Measurements from ENCODE around the gene TREML2. TPM values are rescaled to one million over a fixed set of nuclear protein-coding genes. Genes with fewer than 3 reads are reported as not detected.

Gene TREML2
- polyA plus RNA-seq, 3 donors, result 0.13 to 0.89 (median 0.67) TPM

DNA sequence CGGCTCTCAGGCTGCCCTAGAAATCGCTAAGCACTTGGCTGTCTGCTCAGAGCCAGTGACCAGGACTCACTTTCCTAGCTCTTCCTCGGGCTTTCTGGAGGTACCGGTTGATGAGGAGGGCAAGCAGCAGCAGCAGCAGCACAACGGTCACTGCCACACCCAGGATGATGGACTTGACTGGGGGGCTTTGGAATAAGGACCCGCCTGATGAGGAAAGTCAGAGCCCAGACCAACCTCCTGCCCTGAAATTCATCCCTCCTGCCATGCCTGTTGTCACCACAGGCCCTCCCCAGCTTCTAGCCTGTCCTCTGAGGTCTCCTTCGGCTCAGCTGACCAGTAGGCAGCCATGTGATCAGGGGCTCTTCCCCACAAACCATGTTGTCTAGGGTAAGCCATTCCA lies 16.2 kb downstream of the TREML2 start:
- H3K27ac ChIP-seq (ENCODE audit: low read depth, low read length), result no peak overlapping the region
- WGBS, 3 donors, result 78 to 87% (median 81%) methylated on average over 7 of the region's 7 CpGs

GRCh38 chr6:41182069-41183034 lies 18.6 kb downstream of the TREML2 start:
- WGBS, 3 donors, result 59 to 73% (median 61%) methylated on average over 4 of the region's 4 CpGs
- no peak overlapping the region for H3K27ac ChIP-seq (ENCODE audit: low read depth, low read length)

GRCh38 chr6:41181566-41181965 lies 19.4 kb downstream of the TREML2 start:
- no peak overlapping the region for H3K27ac ChIP-seq (ENCODE audit: low read depth, low read length)
- WGBS, 3 donors, result 59 to 88% (median 79%) methylated on average over 1 of the region's 1 CpG

DNA sequence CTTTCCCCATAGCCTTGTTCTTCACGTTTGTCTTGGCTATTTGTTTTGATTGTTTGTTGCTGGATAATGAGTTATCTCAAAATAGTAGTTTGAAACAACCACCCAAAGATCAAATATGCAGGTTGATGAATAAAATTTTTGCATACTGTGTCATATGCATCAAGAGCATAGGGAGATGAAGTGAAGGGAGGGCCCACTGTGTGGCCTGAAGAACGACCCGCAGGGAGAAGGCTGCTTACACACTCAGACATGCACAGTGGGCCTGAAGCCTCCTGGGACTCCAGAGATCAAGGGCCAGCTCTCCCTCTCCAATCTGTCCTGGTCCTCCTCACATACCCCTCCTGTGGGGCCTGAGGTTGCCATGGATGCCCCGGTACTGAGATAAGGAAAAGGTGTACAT lies 21.8 kb downstream of the TREML2 start:
- WGBS, 3 donors, result 51 to 78% (median 73%) methylated on average over 4 of the region's 4 CpGs
- H3K27ac ChIP-seq (ENCODE audit: low read depth, low read length), result no peak overlapping the region

GRCh38 chr6:41177695-41178094 lies 23.3 kb downstream of the TREML2 start:
- 89 to 98% (median 92%) methylated on average over 2 of the region's 2 CpGs for WGBS, 3 donors
- no peak overlapping the region for H3K27ac ChIP-seq (ENCODE audit: low read depth, low read length)

DNA sequence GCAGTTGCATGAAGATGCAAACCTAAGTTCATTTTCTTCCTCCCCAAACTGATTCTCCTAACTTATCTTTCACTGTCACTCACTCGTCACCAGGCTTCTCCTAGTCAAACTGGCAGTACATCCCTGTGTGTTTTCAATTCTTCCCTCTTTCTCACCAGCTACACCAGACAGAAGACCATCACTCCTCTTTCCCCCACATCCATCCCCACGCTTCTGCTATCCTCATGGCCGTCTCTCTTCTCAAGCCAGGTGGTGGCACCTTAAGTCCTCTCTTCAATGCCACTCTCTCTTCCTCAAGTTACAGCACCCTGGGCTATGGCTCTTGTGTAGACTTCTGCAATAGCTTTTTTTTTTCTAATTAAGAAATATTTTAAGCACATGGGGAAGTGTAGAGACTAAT lies 23.7 kb downstream of the TREML2 start:
- 68 to 80% (median 74%) methylated on average over 3 of the region's 3 CpGs for WGBS, 3 donors

GRCh38 chr6:41176189-41176588 lies 24.8 kb downstream of the TREML2 start:
- no peak overlapping the region for H3K27ac ChIP-seq (ENCODE audit: low read depth, low read length)
- WGBS, 3 donors, result 74 to 95% (median 88%) methylated on average over 12 of the region's 12 CpGs

More for the DNA sequence above, 23.7 kb downstream of the TREML2 start:
- no peak overlapping the region for H3K27ac ChIP-seq (ENCODE audit: low read depth, low read length)

DNA sequence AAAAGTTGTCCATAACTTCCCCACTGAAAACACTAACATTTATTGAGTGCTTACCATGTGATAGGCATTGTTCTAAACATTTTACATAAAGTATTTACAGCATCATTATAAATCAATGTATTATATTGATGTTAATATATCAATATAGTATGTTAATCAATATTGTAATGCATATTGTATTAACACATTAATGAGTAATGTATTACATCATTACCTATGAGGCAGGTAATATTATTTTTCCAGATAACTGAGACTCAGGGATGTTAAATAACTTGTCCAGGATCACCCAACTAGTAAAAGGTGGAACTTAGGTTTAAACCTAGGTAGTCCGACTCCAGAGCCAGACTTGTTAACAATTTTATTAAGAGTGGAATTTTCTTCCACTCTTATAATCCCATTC lies 25.9 kb downstream of the TREML2 start:
- WGBS, 3 donors, result 77 to 97% (median 84%) methylated on average over 1 of the region's 1 CpG
- H3K27ac ChIP-seq (ENCODE audit: low read depth, low read length), result no peak overlapping the region

- no peak overlapping the region for H3K27ac ChIP-seq (ENCODE audit: low read depth, low read length)
- WGBS, 3 donors, result 60 to 80% (median 62%) methylated on average over 2 of the region's 2 CpGs
These were observed 26.3 kb downstream of the TREML2 start for GRCh38 chr6:41174610-41175009.

DNA sequence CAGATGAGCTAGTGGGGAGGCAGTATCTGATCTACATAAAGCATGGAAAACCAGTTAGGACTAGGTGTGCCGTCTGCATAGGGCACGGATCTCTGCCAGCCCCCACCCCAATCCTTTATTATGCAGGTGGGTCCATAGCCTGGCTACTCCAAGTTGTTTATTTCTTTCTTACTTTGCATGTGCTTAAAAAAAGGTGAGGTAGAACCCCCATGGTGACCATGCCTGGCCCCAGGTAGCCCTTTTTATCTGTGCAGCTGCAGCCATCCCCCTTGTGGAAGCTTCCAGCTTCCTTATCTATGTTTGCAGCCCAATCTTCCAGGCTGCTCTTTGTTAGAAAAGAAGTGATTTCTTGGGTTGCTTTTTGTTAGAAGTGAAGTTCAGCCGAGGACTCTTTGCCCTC lies 29.0 kb downstream of the TREML2 start:
- no peak overlapping the region for H3K27ac ChIP-seq (ENCODE audit: low read depth, low read length)
- WGBS, 3 donors, result 34 to 52% (median 45%) methylated on average over 3 of the region's 3 CpGs

GRCh38 chr6:41170547-41171160 lies 30.3 kb downstream of the TREML2 start:
- H3K27ac ChIP-seq (ENCODE audit: low read depth, low read length), result no peak overlapping the region
- WGBS, 3 donors, result 72 to 75% (median 74%) methylated on average over 4 of the region's 4 CpGs

- H3K27ac ChIP-seq (ENCODE audit: low read depth, low read length), result no peak overlapping the region
- 64 to 71% (median 71%) methylated on average over 5 of the region's 5 CpGs for WGBS, 3 donors
These were observed 33.6 kb downstream of the TREML2 start for GRCh38 chr6:41167173-41167963.

GRCh38 chr6:41164551-41165120 lies 36.3 kb downstream of the TREML2 start:
- H3K27ac ChIP-seq (ENCODE audit: low read depth, low read length), result no peak overlapping the region
- 85 to 91% (median 90%) methylated on average over 4 of the region's 4 CpGs for WGBS, 3 donors

DNA sequence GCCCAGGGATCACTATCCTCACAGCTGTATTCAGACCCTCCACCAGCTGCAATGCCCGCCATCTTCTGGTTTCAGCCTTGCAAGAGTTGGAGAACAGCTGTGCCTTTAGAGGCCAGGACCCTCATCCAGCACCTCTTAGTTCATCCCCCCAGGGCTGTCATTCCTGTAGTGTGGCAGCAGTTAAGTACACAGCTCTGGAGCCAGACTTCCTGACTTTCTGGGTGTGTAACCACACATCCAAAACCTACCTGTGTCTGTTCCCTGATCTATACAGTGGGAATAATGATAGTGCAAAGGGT lies 37.6 kb downstream of the TREML2 start:
- WGBS, 3 donors, result 87 to 93% (median 91%) methylated on average over 1 of the region's 1 CpG
- no peak overlapping the region for H3K27ac ChIP-seq (ENCODE audit: low read depth, low read length)

- H3K27ac ChIP-seq (ENCODE audit: low read depth, low read length), result no peak within 1 kb of the TSS
- WGBS, 3 donors, result 60 to 76% (median 64%) methylated on average over 10 of the region's 10 CpGs
These were observed 38.1 kb downstream of the TREML2 start, which contains the start of gene TREM2 for GRCh38 chr6:41162687-41163418. TSS of gene TREM2 (minus strand) at chr6:41163116. CDS start at chr6:41163082, 34 bp downstream.

DNA sequence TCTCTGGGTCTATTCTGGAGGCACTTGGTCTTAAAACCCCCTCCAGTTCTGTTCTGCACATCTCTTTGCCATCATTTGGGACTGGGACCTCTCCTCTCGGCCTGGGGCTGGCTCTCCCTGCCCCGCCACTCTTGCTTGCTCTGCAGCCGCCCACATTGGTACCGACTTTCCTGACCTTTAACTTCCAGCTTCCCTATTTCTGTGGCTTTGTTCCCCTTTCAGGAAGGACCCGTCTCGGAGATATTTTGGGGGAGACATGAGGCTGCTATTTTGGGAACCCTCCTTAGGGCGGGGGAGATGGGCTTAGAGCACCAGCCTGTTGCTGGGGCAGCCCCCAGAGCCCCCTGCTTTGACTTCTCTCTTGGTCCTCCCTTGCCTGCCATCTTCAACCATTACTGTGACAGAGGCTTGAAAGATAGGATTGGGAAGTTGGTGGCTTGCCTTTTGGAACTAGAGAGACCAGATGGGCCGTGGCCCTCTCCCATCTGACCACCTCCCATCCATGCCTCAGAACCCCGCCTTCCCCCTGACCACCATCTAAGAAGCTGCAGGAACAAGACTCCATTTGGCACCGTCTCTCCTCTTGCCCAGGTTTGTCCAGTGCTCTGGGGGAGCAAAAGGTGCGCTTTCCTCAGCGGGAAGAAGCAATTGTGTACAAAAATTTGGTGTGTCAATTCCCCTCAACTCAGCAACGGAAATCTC lies 38.9 kb downstream of the TREML2 start:
- WGBS, 3 donors, result 53 to 70% (median 57%) methylated on average over 13 of the region's 13 CpGs
- H3K27ac ChIP-seq (ENCODE audit: low read depth, low read length), result no peak overlapping the region

DNA sequence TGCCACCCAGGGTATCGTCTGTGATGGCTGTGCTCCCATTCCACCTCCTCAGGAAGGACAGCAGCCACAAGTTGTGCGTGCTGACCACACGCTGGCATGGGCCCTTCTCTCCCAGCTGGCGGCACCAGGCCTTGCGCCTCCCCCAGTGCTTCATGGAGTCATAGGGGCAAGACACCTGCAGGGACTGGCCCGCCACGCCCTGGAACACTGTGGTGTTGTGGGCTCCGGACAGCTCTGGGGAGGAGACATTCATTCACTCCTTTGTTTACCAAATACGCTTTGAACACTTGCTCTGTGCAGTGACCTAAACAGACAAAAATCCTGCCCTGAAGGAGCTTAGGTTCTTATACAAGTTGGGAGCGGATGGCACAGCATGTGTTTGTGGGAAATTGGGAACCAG lies 39.6 kb downstream of the TREML2 start:
- 85 to 93% (median 91%) methylated on average over 10 of the region's 10 CpGs for WGBS, 3 donors

More for the DNA sequence above, 39.6 kb downstream of the TREML2 start:
- H3K27ac ChIP-seq (ENCODE audit: low read depth, low read length), result no peak overlapping the region

Measured in adipose tissue (tissue), 3 donors.